Hepatocyte (in vitro differentiated cells): ENCODE measurements around the gene FNDC3B.

Experiments used
- EZH2 ChIP-seq: fragments of 200-600 bp; sonication (generic); IDR thresholded peaks from 2 replicates; pipeline ENCODE4 v1.6.1; 2016; ENCODE audit warnings: antibody characterized with exemption, mild to moderate bottlenecking, borderline replicate concordance
- EZH2phosphoT487 ChIP-seq: fragments of 200-600 bp; sonication (generic); IDR thresholded peaks from one replicate; pipeline ENCODE4 v1.6.1; 2018; ENCODE audit warnings: antibody characterized with exemption, mild to moderate bottlenecking, low read depth, moderate library complexity; ENCODE audit not compliant: unreplicated experiment, severe bottlenecking
- TF ChIP-seq, protein P1 (sequence below): fragments of 200-600 bp; sonication (generic); IDR thresholded peaks from 2 replicates; pipeline ENCODE4 v1.5.1; 2016; ENCODE audit warnings: antibody characterized with exemption, mild to moderate bottlenecking; ENCODE audit not compliant: poor library complexity

DNA sequence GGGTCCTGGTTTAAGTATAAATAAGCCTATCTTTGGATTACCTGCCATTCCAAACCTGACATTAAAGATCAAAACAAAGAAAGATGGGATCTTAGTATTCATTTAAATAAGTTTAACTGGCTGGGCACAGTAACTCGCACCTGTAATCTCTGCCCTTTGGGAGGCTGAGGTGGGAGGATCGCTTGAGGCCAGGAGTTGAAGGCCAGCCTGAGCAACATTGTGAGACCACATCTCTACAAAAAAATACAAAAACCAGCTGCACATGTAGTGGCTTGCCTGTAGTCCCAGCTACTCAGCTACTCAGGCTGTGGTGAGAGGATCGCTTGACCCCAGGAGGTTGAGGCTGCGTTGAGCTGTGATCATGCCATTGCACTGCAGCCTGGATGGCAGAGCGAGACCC is 176.9 kb downstream of the FNDC3B start:
- TF ChIP-seq, protein P1, sequence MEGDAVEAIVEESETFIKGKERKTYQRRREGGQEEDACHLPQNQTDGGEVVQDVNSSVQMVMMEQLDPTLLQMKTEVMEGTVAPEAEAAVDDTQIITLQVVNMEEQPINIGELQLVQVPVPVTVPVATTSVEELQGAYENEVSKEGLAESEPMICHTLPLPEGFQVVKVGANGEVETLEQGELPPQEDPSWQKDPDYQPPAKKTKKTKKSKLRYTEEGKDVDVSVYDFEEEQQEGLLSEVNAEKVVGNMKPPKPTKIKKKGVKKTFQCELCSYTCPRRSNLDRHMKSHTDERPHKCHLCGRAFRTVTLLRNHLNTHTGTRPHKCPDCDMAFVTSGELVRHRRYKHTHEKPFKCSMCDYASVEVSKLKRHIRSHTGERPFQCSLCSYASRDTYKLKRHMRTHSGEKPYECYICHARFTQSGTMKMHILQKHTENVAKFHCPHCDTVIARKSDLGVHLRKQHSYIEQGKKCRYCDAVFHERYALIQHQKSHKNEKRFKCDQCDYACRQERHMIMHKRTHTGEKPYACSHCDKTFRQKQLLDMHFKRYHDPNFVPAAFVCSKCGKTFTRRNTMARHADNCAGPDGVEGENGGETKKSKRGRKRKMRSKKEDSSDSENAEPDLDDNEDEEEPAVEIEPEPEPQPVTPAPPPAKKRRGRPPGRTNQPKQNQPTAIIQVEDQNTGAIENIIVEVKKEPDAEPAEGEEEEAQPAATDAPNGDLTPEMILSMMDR = no peak
- no peak for TF ChIP-seq EZH2
- no peak for TF ChIP-seq EZH2phosphoT487
